ENCODE measurements around the gene GPR37.

GRCh38 chr7:124785994-124786393 lies 20.4 kb upstream of the GPR37 start:
- TF ChIP-seq CTCF (IDR thresholded peaks at IDR 0.05) (no peak), POLR2A (IDR thresholded peaks at IDR 0.05) (no peak)

Data from right lobe of liver (tissue), 4 donors.